ENCODE results near the gene SURF6. TPM values are rescaled to one million over a fixed set of nuclear protein-coding genes. Genes with fewer than 3 reads are reported as not detected.

Gene SURF6
- total and polyA plus RNA-seq, 2 of the 8 experiments (the other 6 are each of a cell fraction or from before 2014, with no cell fraction given), result 6.1 to 23.7 TPM

DNA sequence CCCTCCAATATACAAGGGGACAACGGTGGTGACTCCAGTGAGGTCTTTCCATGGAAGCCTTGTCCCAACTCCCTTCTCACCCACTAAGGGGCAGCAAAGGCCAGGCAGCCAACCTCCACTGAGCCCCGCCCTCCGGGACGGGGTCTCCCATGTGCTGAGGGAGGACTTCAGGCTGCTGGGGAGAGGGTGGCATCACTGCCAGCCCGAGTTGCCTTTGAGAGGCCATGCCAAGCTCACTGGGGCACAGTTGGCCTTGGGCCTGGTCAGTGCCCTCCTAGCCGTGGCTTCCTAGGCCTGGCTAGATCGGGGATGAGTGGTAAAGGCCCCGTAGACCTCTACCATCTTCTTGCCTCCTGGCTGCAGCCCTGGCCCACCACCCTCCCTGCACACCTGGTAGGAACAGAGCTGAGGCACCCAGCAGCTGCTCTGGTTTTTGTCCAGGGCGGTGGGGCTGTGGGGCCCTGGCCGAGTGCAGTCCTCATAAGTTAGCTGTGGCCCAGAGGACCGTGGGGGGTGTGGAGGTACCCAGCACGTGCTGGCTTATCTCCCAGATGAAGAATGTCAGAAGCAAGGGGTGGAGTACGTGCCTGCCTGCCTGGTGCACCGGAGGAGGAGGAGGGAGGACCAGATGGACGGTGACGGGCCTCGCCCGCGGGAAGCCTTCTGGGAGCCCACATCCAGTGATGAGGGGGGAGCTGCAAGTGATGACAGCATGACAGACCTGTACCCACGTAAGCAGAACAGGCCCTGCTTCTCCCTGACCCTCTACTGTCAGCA, 23.6 kb upstream of the SURF6 start:
- DNase-seq (ENCODE audit: low read depth in 1 of 2, low spot score in 2 of 2) (peak in 1 of 2 experiments; percentile 70), FAIRE-seq (no peak)
- Histone ChIP-seq H3K27ac (ENCODE audit: low read depth, low read length) (no peak overlapping the region), H3K9ac (replicated peaks in 1 of 4; ENCODE audit: extremely low read depth in 1 of 4, low read depth in 3 of 4, low read length in 3 of 4) (no peak overlapping the region), H3K18ac (ENCODE audit: extremely low read depth, low read length) (no peak overlapping the region), H3K79me2 (ENCODE audit: control insufficient read depth in 1 of 2, insufficient read depth in 2 of 2, low read length in 2 of 2) (peaks cover 0 to 20% of the 10 kb centered on the region in 2 experiments; a peak in 2 of 4 replicates), H4K20me1 (replicated peaks in 1 of 2; ENCODE audit: control insufficient read depth in 1 of 2, insufficient read depth in 2 of 2, low read length in 2 of 2) (peaks cover 16 to 17% of the 10 kb centered on the region in 2 experiments), H3K56ac (replicated peaks; ENCODE audit: insufficient read length, low read depth, low read length) (no peak overlapping the region), H4K91ac (replicated peaks; ENCODE audit: insufficient read length, low read length) (no peak overlapping the region), H3K27me3 (replicated peaks in 1 of 4; ENCODE audit: control insufficient read depth in 3 of 4, extremely low read depth in 1 of 4, insufficient read depth in 3 of 4, low read length in 3 of 4) (no peaks in the 10 kb centered on the region), H2BK12ac (ENCODE audit: low read depth, low read length) (no peak overlapping the region), H2BK20ac (ENCODE audit: low read length) (no peak overlapping the region), H4K8ac (ENCODE audit: extremely low read depth, insufficient read depth, low read length) (no peak overlapping the region), H3K14ac (ENCODE audit: insufficient read length) (no peak overlapping the region), H3K4me1 (replicated peaks in 1 of 4; ENCODE audit: control insufficient read depth in 3 of 4, insufficient read depth in 4 of 4, low read length in 3 of 4) (peaks cover 0 to 8% (median 3%) of the 10 kb centered on the region in 4 experiments; a peak in 4 of 7 replicates), H4K5ac (ENCODE audit: insufficient read length, low read depth, low read length) (no peak overlapping the region), H3K4me3 (ENCODE audit: extremely low read depth in 1 of 4, insufficient read depth in 2 of 4, low read depth in 3 of 4, low read length in 4 of 4) (no peak overlapping the region), H2AK5ac (ENCODE audit: low read depth, low read length) (no peak overlapping the region), H3K79me1 (ENCODE audit: low read depth, low read length) (peaks cover 2% of the 10 kb centered on the region; the same call in 1 of the 2 replicates), H2BK5ac (ENCODE audit: low read depth, low read length) (no peak overlapping the region), H3K23ac (ENCODE audit: insufficient read length) (no peak overlapping the region), H3K4ac (replicated peaks; ENCODE audit: insufficient read length, low read depth, low read length) (no peak overlapping the region), H3K23me2 (ENCODE audit: low read depth, low read length) (peaks cover 2% of the 10 kb centered on the region; the same call in 1 of the 2 replicates), H2AFZ (ENCODE audit: low read length) (no peak overlapping the region), H2BK15ac (ENCODE audit: low read length) (no peak overlapping the region), H3K36me3 (ENCODE audit: control insufficient read depth in 2 of 4, insufficient read depth in 4 of 4, low read length in 3 of 4) (peaks cover 8 to 39% (median 28%) of the 10 kb centered on the region in 4 experiments; a peak in 7 of 8 replicates), H3K9me3 (ENCODE audit: insufficient read depth in 2 of 2, low read depth in 1 of 2, low read length in 1 of 2) (no peaks in the 10 kb centered on the region), H3K4me2 (ENCODE audit: insufficient read depth in 1 of 2, low read depth in 2 of 2, low read length in 2 of 2) (no peak overlapping the region), H2BK120ac (replicated peaks; ENCODE audit: low read depth, low read length) (no peak overlapping the region)
- ChIA-PET POLR2A (ENCODE audit: partially characterized antibody) (interaction anchor here (0.6 to 16.1 kb wide), 5 partner anchors 12 to 314 kb away, joined by 3 to 461 read pairs (median 4); partner anchors contain the start of genes MED22, RPL7A, STKLD1 and SURF4), CTCF (ENCODE audit: partially characterized antibody) (interaction anchor here (0.8 to 8.2 kb wide), 22 partner anchors 9 to 173 kb away, joined by 3 to 90 read pairs (median 6); partner anchors contain the start of genes ADAMTS13 and STKLD1)
- 96% methylated on average over 20 of the region's 20 CpGs; no CpG with 5 or more reads in 1 of the 2 experiments for WGBS, 2 experiments (ENCODE audit: extremely low coverage in 1 of 2, insufficient coverage in 1 of 2, insufficient read length in 1 of 2, insufficient replicate concordance in 2 of 2, low coverage in 1 of 2, low lambda C conversion rate in 2 of 2, missing lambda C conversion rate in 1 of 2)
- TF ChIP-seq POLR2A (IDR thresholded peaks at IDR 0.05; ENCODE audit: control extremely low read depth in 1 of 2, low read depth in 2 of 2, low read length in 2 of 2), result 0 out of 3 replicates have a peak, but pooled peaks of 1 of the 2 experiments have one; percentile 26
- no peak for TF ChIP-seq GABPA (IDR thresholded peaks at IDR 0.05; ENCODE audit: borderline replicate concordance, insufficient read depth, low read length)
- TF ChIP-seq SUZ12 (IDR thresholded peaks at IDR 0.05; ENCODE audit: low read length), result no peak
- no peak for TF ChIP-seq SIRT6 (IDR thresholded peaks at IDR 0.05; ENCODE audit: low read length)
- no peak for TF ChIP-seq RNF2 (IDR thresholded peaks at IDR 0.05; ENCODE audit: borderline replicate concordance, low read depth, low read length, missing control alignments, poor library complexity, severe bottlenecking)
- no peak for TF ChIP-seq EP300 (IDR thresholded peaks at IDR 0.05; ENCODE audit: borderline replicate concordance in 1 of 2, low read depth in 2 of 2, low read length in 2 of 2)
- TF ChIP-seq, protein P1, sequence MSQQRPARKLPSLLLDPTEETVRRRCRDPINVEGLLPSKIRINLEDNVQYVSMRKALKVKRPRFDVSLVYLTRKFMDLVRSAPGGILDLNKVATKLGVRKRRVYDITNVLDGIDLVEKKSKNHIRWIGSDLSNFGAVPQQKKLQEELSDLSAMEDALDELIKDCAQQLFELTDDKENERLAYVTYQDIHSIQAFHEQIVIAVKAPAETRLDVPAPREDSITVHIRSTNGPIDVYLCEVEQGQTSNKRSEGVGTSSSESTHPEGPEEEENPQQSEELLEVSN (IDR thresholded peaks at IDR 0.05), result no peak
- TF ChIP-seq HDAC6 (IDR thresholded peaks at IDR 0.05; ENCODE audit: low read depth, low read length), result no peak
- TF ChIP-seq NRF1 (IDR thresholded peaks at IDR 0.05; ENCODE audit: low read depth, low read length), result no peak
- TF ChIP-seq RFX5 (IDR thresholded peaks at IDR 0.05; ENCODE audit: borderline replicate concordance, low read depth, low read length), result no peak
